ENCODE data around the gene ATOH8.

Gene ATOH8

GRCh38 chr2:85719609-85720240, 34.1 kb upstream of the ATOH8 start:
- DNase-seq: no peak

GRCh38 chr2:85720533-85720932, 33.3 kb upstream of the ATOH8 start:
- no peak for DNase-seq

GRCh38 chr2:85721641-85722040, 32.1 kb upstream of the ATOH8 start:
- DNase-seq: no peak

GRCh38 chr2:85722519-85722918, 31.3 kb upstream of the ATOH8 start:
- DNase-seq: no peak

- DNase-seq: no peak
Measured at GRCh38 chr2:85723707-85724360, 30.0 kb upstream of the ATOH8 start.

GRCh38 chr2:85724731-85725181, 29.0 kb upstream of the ATOH8 start:
- DNase-seq: no peak

- no peak for DNase-seq
Measured at GRCh38 chr2:85725451-85725850, 28.3 kb upstream of the ATOH8 start.

GRCh38 chr2:85727798-85728197, 26.0 kb upstream of the ATOH8 start:
- no peak for DNase-seq

GRCh38 chr2:85728342-85728741, 25.4 kb upstream of the ATOH8 start:
- DNase-seq: no peak

- peak; percentile 78 for DNase-seq
Measured at GRCh38 chr2:85728883-85729824, 24.6 kb upstream of the ATOH8 start.

- DNase-seq: no peak
Measured at GRCh38 chr2:85729825-85730510, 23.8 kb upstream of the ATOH8 start.

- DNase-seq: no peak
Measured at GRCh38 chr2:85730686-85731230, 23.0 kb upstream of the ATOH8 start.

GRCh38 chr2:85731606-85732005, 22.2 kb upstream of the ATOH8 start:
- DNase-seq: no peak

- DNase-seq: no peak
Measured at GRCh38 chr2:85732467-85733120, 21.2 kb upstream of the ATOH8 start.

GRCh38 chr2:85733121-85733960, 20.4 kb upstream of the ATOH8 start:
- peak; percentile 28 for DNase-seq

GRCh38 chr2:85734015-85734414, 19.8 kb upstream of the ATOH8 start:
- no peak for DNase-seq

GRCh38 chr2:85734942-85735608, 18.7 kb upstream of the ATOH8 start:
- DNase-seq: no peak

- DNase-seq: no peak
Measured at GRCh38 chr2:85735691-85736090, 18.1 kb upstream of the ATOH8 start.

GRCh38 chr2:85736456-85737355, 17.1 kb upstream of the ATOH8 start:
- no peak for DNase-seq

GRCh38 chr2:85737481-85737880, 16.3 kb upstream of the ATOH8 start:
- no peak for DNase-seq
